Muscle of back (tissue), 11 donors: ENCODE data around the gene GABRB2. TPM values are rescaled to one million over a fixed set of nuclear protein-coding genes. Genes with fewer than 3 reads are reported as not detected.
A peak's percentile ranks its signal among the peaks of the same experiment; 100 is the strongest.

Experiments used
- DNase-seq, 3 donors: peaks; one replicate each; pipeline versions ENCODE4 v3.0.0 to v3.0.0-alpha.2; 2013
- polyA plus RNA-seq, 10 donors: library from polyadenylated mRNA; unstranded; fragments of 120-200 nt; gene quantifications; one replicate each; pipeline ENCODE4 v1.2.1, GENCODE V29; 2013; ENCODE audit not compliant: insufficient read length in 10 of 10

The GABRB2 gene
- polyA plus RNA-seq, 10 donors: 0.40 to 3.1 (median 1.6) TPM

GRCh38 chr5:161481922-161482321, 64.6 kb downstream of the GABRB2 start:
- DNase-seq: no peak

- no peak for DNase-seq
Observed at GRCh38 chr5:161471211-161471950, 75.1 kb downstream of the GABRB2 start.

GRCh38 chr5:161467703-161468102, 78.8 kb downstream of the GABRB2 start:
- no peak for DNase-seq

GRCh38 chr5:161460741-161461140, 85.8 kb downstream of the GABRB2 start:
- no peak for DNase-seq

GRCh38 chr5:161446655-161447054, 99.9 kb downstream of the GABRB2 start:
- DNase-seq: peak in 1 of 3 donors; percentile 22

- no peak for DNase-seq
Observed at GRCh38 chr5:161442471-161442870, 104.1 kb downstream of the GABRB2 start.

GRCh38 chr5:161432798-161433197, 113.7 kb downstream of the GABRB2 start:
- no peak for DNase-seq

GRCh38 chr5:161431963-161432362, 114.6 kb downstream of the GABRB2 start:
- no peak for DNase-seq

- no peak for DNase-seq
Observed at GRCh38 chr5:161421067-161421466, 125.5 kb downstream of the GABRB2 start.

GRCh38 chr5:161420521-161420920, 126.0 kb downstream of the GABRB2 start:
- DNase-seq: no peak

- DNase-seq: no peak
Observed at GRCh38 chr5:161414896-161415295, 131.6 kb downstream of the GABRB2 start.

GRCh38 chr5:161414037-161414436, 132.5 kb downstream of the GABRB2 start:
- DNase-seq: no peak

- no peak for DNase-seq
Observed at GRCh38 chr5:161412792-161413191, 133.7 kb downstream of the GABRB2 start.

GRCh38 chr5:161411156-161411555, 135.4 kb downstream of the GABRB2 start:
- no peak for DNase-seq

- no peak for DNase-seq
Observed at GRCh38 chr5:161410640-161411039, 135.9 kb downstream of the GABRB2 start.

- no peak for DNase-seq
Observed at GRCh38 chr5:161409471-161409870, 137.1 kb downstream of the GABRB2 start.

GRCh38 chr5:161406880-161407279, 139.6 kb downstream of the GABRB2 start:
- DNase-seq: no peak

GRCh38 chr5:161403996-161404395, 142.5 kb downstream of the GABRB2 start:
- peak in 1 of 3 donors; percentile 19 for DNase-seq

GRCh38 chr5:161403121-161403520, 143.4 kb downstream of the GABRB2 start:
- no peak for DNase-seq

- no peak for DNase-seq
Observed at GRCh38 chr5:161400583-161400982, 145.9 kb downstream of the GABRB2 start.

GRCh38 chr5:161399996-161400562, 146.4 kb downstream of the GABRB2 start:
- DNase-seq: no peak

- no peak for DNase-seq
Observed at GRCh38 chr5:161397448-161397847, 149.1 kb downstream of the GABRB2 start.

- peak; percentile 10 to 69 (median 51) for DNase-seq
Observed at GRCh38 chr5:161396171-161396570, 150.4 kb downstream of the GABRB2 start.

- no peak for DNase-seq
Observed at GRCh38 chr5:161391724-161392123, 154.8 kb downstream of the GABRB2 start.
